ENCODE data around the gene TBC1D22A. TPM values are rescaled to one million over a fixed set of nuclear protein-coding genes. Genes with fewer than 3 reads are reported as not detected.

Gene TBC1D22A
- polyA plus RNA-seq, 4 donors: 17.7 to 26.4 (median 21.0) TPM

- no peak overlapping the region for H3K27ac ChIP-seq (ENCODE audit: low read depth in 1 of 3, low read length in 2 of 3)
- DNase-seq (no peak), FAIRE-seq (no peak)
- peaks cover 0 to 3% (median 0%) of the 10 kb centered on the region in 3 donors for H3K4me1 ChIP-seq (ENCODE audit: control insufficient read depth in 3 of 3, insufficient read depth in 2 of 3, low read depth in 1 of 3, low read length in 2 of 3)
- no peaks in the 10 kb centered on the region for H3K27me3 ChIP-seq (ENCODE audit: control insufficient read depth in 3 of 3, insufficient read depth in 3 of 3, low read length in 3 of 3)
- WGBS, 3 donors: 88 to 98% (median 94%) methylated on average over 5 of the region's 5 CpGs
- H3K4me3 ChIP-seq (ENCODE audit: low read depth in 1 of 3, low read length in 3 of 3): no peak overlapping the region
- peaks cover 2 to 12% of the 10 kb centered on the region in 2 donors for H3K9me3 ChIP-seq (ENCODE audit: control insufficient read depth in 2 of 2, insufficient read depth in 1 of 2, low read depth in 1 of 2, low read length in 1 of 2)
- peaks cover 0 to 3% (median 0%) of the 10 kb centered on the region in 3 donors for H3K36me3 ChIP-seq (ENCODE audit: control insufficient read depth in 3 of 3, insufficient read depth in 2 of 3, low read depth in 1 of 3, low read length in 3 of 3)
Observed at GRCh38 chr22:47098121-47098520, 335.7 kb downstream of the TBC1D22A start.

DNA sequence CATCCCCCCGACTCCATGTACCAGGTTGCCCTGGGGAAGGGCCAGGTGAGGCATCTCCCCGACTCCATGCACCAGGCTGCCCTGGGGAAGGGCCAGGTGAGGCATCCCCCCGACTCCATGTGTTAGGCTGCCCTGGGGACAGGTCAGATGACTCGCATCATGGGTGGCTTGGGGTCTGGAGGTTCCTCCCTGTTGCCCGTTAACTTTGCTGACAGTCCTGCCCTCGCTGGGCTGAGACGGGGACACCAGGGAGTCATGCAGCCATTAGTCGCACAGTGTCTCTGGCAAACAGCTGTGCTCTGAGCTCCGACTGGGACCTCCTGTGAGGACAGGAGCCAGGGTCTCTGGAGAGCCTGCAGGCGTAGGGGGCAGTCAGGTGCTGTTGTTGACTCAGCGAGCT lies 336.1 kb downstream of the TBC1D22A start:
- WGBS, 3 donors: 96 to 97% (median 97%) methylated on average over 11 of the region's 11 CpGs
- Histone ChIP-seq H3K4me1 (ENCODE audit: control insufficient read depth in 3 of 3, insufficient read depth in 2 of 3, low read depth in 1 of 3, low read length in 2 of 3) (peaks cover 0 to 3% (median 0%) of the 10 kb centered on the region in 3 donors), H3K27ac (ENCODE audit: low read depth in 1 of 3, low read length in 2 of 3) (no peak overlapping the region), H3K27me3 (ENCODE audit: control insufficient read depth in 3 of 3, insufficient read depth in 3 of 3, low read length in 3 of 3) (no peaks in the 10 kb centered on the region), H3K36me3 (ENCODE audit: control insufficient read depth in 3 of 3, insufficient read depth in 2 of 3, low read depth in 1 of 3, low read length in 3 of 3) (peaks cover 0 to 3% (median 0%) of the 10 kb centered on the region in 3 donors), H3K9me3 (ENCODE audit: control insufficient read depth in 2 of 2, insufficient read depth in 1 of 2, low read depth in 1 of 2, low read length in 1 of 2) (peaks cover 0 to 9% of the 10 kb centered on the region in 2 donors), H3K4me3 (ENCODE audit: low read depth in 1 of 3, low read length in 3 of 3) (no peak overlapping the region)
- no peak for DNase-seq
- no peak for FAIRE-seq

DNA sequence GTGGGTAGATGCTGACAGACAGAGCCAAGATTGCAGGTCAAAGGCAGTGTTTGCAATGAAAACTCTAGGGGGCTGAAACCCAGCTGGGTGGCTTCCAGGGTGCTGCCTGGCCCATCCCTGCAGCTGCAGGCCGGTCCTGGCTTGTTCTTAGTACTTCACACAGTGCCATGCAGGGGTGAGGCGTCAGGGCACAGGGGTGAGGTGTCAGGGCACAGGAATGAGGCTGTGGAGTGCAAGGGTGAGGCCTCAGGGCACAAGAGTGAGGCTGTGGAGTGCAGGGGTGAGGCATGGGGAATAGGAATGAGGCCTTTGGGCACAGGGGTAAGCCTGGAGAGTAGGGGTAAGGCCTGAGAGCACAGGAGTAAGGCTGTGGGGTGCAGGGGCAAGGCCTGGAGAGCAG lies 337.6 kb downstream of the TBC1D22A start:
- Histone ChIP-seq H3K27ac (ENCODE audit: low read depth in 1 of 3, low read length in 2 of 3) (no peak overlapping the region), H3K4me1 (ENCODE audit: control insufficient read depth in 3 of 3, insufficient read depth in 2 of 3, low read depth in 1 of 3, low read length in 2 of 3) (peaks cover 0 to 3% (median 0%) of the 10 kb centered on the region in 3 donors), H3K4me3 (ENCODE audit: low read depth in 1 of 3, low read length in 3 of 3) (no peak overlapping the region), H3K36me3 (ENCODE audit: control insufficient read depth in 3 of 3, insufficient read depth in 2 of 3, low read depth in 1 of 3, low read length in 3 of 3) (peaks cover 0 to 3% (median 0%) of the 10 kb centered on the region in 3 donors), H3K9me3 (ENCODE audit: control insufficient read depth in 2 of 2, insufficient read depth in 1 of 2, low read depth in 1 of 2, low read length in 1 of 2) (no peaks in the 10 kb centered on the region), H3K27me3 (ENCODE audit: control insufficient read depth in 3 of 3, insufficient read depth in 3 of 3, low read length in 3 of 3) (no peaks in the 10 kb centered on the region)
- DNase-seq (no peak), FAIRE-seq (no peak)
- WGBS, 3 donors: 89 to 95% (median 95%) methylated on average over 2 of the region's 2 CpGs

DNA sequence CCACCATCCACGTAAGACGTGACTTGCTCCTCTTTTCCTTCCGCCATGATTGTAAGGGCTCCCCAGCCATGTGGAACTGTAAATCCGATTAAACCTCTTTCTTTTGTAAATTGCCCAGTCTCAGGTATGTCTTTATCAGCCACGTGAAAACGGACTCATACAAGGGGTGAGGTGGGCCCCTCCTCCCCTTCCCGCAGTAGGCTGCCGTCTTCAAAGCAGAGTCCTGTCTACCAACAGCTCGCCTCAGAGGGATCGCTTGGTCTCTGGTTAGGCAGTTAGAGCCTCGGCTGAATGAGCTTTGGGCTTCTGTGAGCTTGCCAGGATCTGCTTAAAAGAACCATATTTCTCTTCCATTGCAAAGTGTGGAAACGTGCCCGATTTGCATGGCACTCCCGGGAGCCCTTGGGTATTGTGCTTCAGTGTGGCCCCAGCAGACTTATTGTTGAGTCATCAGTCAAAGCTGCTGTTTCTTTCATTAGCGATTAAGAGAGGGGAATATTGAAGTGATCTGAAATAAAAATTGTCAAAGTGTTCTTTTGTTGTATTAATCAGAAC lies 338.3 kb downstream of the TBC1D22A start:
- Histone ChIP-seq H3K27me3 (ENCODE audit: control insufficient read depth in 3 of 3, insufficient read depth in 3 of 3, low read length in 3 of 3) (no peaks in the 10 kb centered on the region), H3K9me3 (ENCODE audit: control insufficient read depth in 2 of 2, insufficient read depth in 1 of 2, low read depth in 1 of 2, low read length in 1 of 2) (no peaks in the 10 kb centered on the region), H3K4me3 (ENCODE audit: low read depth in 1 of 3, low read length in 3 of 3) (no peak overlapping the region), H3K36me3 (ENCODE audit: control insufficient read depth in 3 of 3, insufficient read depth in 2 of 3, low read depth in 1 of 3, low read length in 3 of 3) (peaks cover 0 to 3% (median 0%) of the 10 kb centered on the region in 3 donors), H3K27ac (ENCODE audit: low read depth in 1 of 3, low read length in 2 of 3) (no peak overlapping the region), H3K4me1 (ENCODE audit: control insufficient read depth in 3 of 3, insufficient read depth in 2 of 3, low read depth in 1 of 3, low read length in 2 of 3) (peaks cover 0 to 3% (median 0%) of the 10 kb centered on the region in 3 donors)
- WGBS, 3 donors: 93% methylated on average over 15 of the region's 15 CpGs
- FAIRE-seq (no peak), DNase-seq (no peak)

DNA sequence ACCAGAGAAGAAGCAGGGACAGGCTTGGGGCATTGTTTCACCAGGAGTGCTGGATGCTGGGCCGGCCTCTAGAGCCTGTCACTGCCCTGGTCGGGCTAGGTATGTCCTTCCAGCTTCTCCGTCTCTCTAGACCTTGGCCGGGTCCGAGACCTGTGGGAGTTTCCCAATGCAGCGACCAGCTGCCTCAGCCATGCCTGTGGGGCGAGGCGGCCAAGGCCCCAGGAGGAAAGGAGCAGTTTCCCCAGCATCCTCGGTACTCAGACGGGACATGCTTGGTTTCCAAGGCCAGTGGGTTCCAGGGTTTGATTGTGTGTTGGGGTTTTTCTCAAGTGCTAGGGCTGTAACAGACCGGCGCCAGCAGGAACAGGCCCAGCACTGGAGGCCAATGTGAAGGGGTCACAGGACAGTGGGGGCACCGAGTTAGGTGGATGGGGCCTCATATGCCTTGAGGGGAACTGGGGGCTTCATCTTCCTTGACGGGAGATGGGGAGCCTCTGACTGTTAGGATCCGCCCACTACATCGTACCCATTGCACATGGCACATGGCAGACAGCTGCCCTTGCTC lies 339.0 kb downstream of the TBC1D22A start:
- DNase-seq (no peak), FAIRE-seq (no peak)
- Histone ChIP-seq H3K27me3 (ENCODE audit: control insufficient read depth in 3 of 3, insufficient read depth in 3 of 3, low read length in 3 of 3) (no peaks in the 10 kb centered on the region), H3K4me3 (ENCODE audit: low read depth in 1 of 3, low read length in 3 of 3) (no peak overlapping the region), H3K27ac (ENCODE audit: low read depth in 1 of 3, low read length in 2 of 3) (no peak overlapping the region), H3K4me1 (ENCODE audit: control insufficient read depth in 3 of 3, insufficient read depth in 2 of 3, low read depth in 1 of 3, low read length in 2 of 3) (peaks cover 0 to 3% (median 0%) of the 10 kb centered on the region in 3 donors), H3K9me3 (ENCODE audit: control insufficient read depth in 2 of 2, insufficient read depth in 1 of 2, low read depth in 1 of 2, low read length in 1 of 2) (no peaks in the 10 kb centered on the region), H3K36me3 (ENCODE audit: control insufficient read depth in 3 of 3, insufficient read depth in 2 of 3, low read depth in 1 of 3, low read length in 3 of 3) (peaks cover 0 to 3% (median 0%) of the 10 kb centered on the region in 3 donors)
- WGBS, 3 donors: 96 to 98% (median 96%) methylated on average over 16 of the region's 16 CpGs

- Histone ChIP-seq H3K36me3 (ENCODE audit: control insufficient read depth in 3 of 3, insufficient read depth in 2 of 3, low read depth in 1 of 3, low read length in 3 of 3) (peaks cover 0 to 3% (median 0%) of the 10 kb centered on the region in 3 donors), H3K9me3 (ENCODE audit: control insufficient read depth in 2 of 2, insufficient read depth in 1 of 2, low read depth in 1 of 2, low read length in 1 of 2) (no peaks in the 10 kb centered on the region), H3K27ac (ENCODE audit: low read depth in 1 of 3, low read length in 2 of 3) (no peak overlapping the region), H3K27me3 (ENCODE audit: control insufficient read depth in 3 of 3, insufficient read depth in 3 of 3, low read length in 3 of 3) (no peaks in the 10 kb centered on the region), H3K4me3 (ENCODE audit: low read depth in 1 of 3, low read length in 3 of 3) (no peak overlapping the region), H3K4me1 (ENCODE audit: control insufficient read depth in 3 of 3, insufficient read depth in 2 of 3, low read depth in 1 of 3, low read length in 2 of 3) (peaks cover 0 to 3% (median 0%) of the 10 kb centered on the region in 3 donors)
- FAIRE-seq (no peak), DNase-seq (no peak)
- 89 to 92% (median 91%) methylated on average over 12 of the region's 12 CpGs for WGBS, 3 donors
Observed at GRCh38 chr22:47102081-47102480, 339.6 kb downstream of the TBC1D22A start.

GRCh38 chr22:47102648-47103047 lies 340.2 kb downstream of the TBC1D22A start:
- Histone ChIP-seq H3K27me3 (ENCODE audit: control insufficient read depth in 3 of 3, insufficient read depth in 3 of 3, low read length in 3 of 3) (no peaks in the 10 kb centered on the region), H3K9me3 (ENCODE audit: control insufficient read depth in 2 of 2, insufficient read depth in 1 of 2, low read depth in 1 of 2, low read length in 1 of 2) (no peaks in the 10 kb centered on the region), H3K4me1 (ENCODE audit: control insufficient read depth in 3 of 3, insufficient read depth in 2 of 3, low read depth in 1 of 3, low read length in 2 of 3) (peaks cover 0 to 3% (median 0%) of the 10 kb centered on the region in 3 donors), H3K27ac (ENCODE audit: low read depth in 1 of 3, low read length in 2 of 3) (no peak overlapping the region), H3K4me3 (ENCODE audit: low read depth in 1 of 3, low read length in 3 of 3) (no peak overlapping the region), H3K36me3 (ENCODE audit: control insufficient read depth in 3 of 3, insufficient read depth in 2 of 3, low read depth in 1 of 3, low read length in 3 of 3) (peaks cover 0 to 3% (median 0%) of the 10 kb centered on the region in 3 donors)
- WGBS, 3 donors: 34 to 64% (median 52%) methylated on average over 2 of the region's 2 CpGs
- DNase-seq (peak in 1 of 2 donors; percentile 71), FAIRE-seq (no peak)

DNA sequence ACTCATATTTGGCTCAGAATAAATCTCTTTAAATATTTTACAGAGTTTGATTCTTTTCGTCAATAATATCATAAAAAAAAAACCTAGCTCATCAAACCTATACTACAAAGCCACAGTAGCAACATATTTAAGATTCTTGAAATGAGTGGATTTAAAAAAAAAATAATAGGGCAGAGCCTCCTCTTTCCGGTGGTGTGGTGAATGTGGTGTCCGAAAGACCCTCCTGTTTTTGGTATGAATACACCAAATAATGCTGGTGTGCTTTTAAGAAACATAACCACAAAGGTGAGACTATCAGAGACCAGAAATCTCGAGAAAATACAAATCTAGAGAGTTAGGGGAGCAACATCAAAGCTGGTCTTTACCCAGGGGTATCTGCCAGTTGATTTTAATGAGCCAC lies 342.6 kb downstream of the TBC1D22A start:
- 64 to 88% (median 83%) methylated on average over 4 of the region's 4 CpGs for WGBS, 3 donors
- FAIRE-seq: no peak
- Histone ChIP-seq H3K9me3 (ENCODE audit: control insufficient read depth in 2 of 2, insufficient read depth in 1 of 2, low read depth in 1 of 2, low read length in 1 of 2) (no peaks in the 10 kb centered on the region), H3K36me3 (ENCODE audit: control insufficient read depth in 3 of 3, insufficient read depth in 2 of 3, low read depth in 1 of 3, low read length in 3 of 3) (peaks cover 0 to 3% (median 0%) of the 10 kb centered on the region in 3 donors), H3K27ac (ENCODE audit: low read depth in 1 of 3, low read length in 2 of 3) (no peak overlapping the region), H3K4me1 (ENCODE audit: control insufficient read depth in 3 of 3, insufficient read depth in 2 of 3, low read depth in 1 of 3, low read length in 2 of 3) (peaks cover 0 to 3% (median 0%) of the 10 kb centered on the region in 3 donors), H3K4me3 (ENCODE audit: low read depth in 1 of 3, low read length in 3 of 3) (no peak overlapping the region), H3K27me3 (ENCODE audit: control insufficient read depth in 3 of 3, insufficient read depth in 3 of 3, low read length in 3 of 3) (no peaks in the 10 kb centered on the region)
- no peak for DNase-seq
